ENCODE measurements around the gene BATF3. TPM values are rescaled to one million over a fixed set of nuclear protein-coding genes. Genes with fewer than 3 reads are reported as not detected.
A peak's percentile ranks its signal among the peaks of the same experiment; 100 is the strongest.
"Not testable (repeated sequence)": the region's sequence is repeated elsewhere in the genome, so short reads cannot be mapped to it uniquely, and the experiment has no call there.

BATF3 gene
- total and polyA plus RNA-seq, 2 donors, result 21.6 to 27.2 TPM

GRCh38 chr1:212713465-212714136 lies 14.0 kb upstream of the BATF3 start:
- Histone ChIP-seq H3K9me3 (ENCODE audit: control insufficient read depth in 2 of 2, insufficient read depth in 1 of 2, low read length in 1 of 2) (no peaks in the 10 kb centered on the region), H3K4me1 (ENCODE audit: control insufficient read depth in 2 of 2, insufficient read depth in 2 of 2, low read length in 2 of 2) (no peaks in the 10 kb centered on the region), H3K27me3 (ENCODE audit: control insufficient read depth in 2 of 2, insufficient read depth in 1 of 2, low read length in 1 of 2) (no peaks in the 10 kb centered on the region), H3K27ac (ENCODE audit: low read depth in 1 of 2, low read length in 1 of 2) (no peak overlapping the region), H3K36me3 (ENCODE audit: control insufficient read depth in 2 of 2, insufficient read depth in 2 of 2, low read length in 1 of 2) (no peaks in the 10 kb centered on the region), H3K4me3 (ENCODE audit: low read length in 2 of 2) (no peak overlapping the region)
- WGBS, result 96% methylated on average over 5 of the region's 5 CpGs
- DNase-seq (ENCODE audit: low read depth in 6 of 9, low spot score in 9 of 9), result no peak

DNA sequence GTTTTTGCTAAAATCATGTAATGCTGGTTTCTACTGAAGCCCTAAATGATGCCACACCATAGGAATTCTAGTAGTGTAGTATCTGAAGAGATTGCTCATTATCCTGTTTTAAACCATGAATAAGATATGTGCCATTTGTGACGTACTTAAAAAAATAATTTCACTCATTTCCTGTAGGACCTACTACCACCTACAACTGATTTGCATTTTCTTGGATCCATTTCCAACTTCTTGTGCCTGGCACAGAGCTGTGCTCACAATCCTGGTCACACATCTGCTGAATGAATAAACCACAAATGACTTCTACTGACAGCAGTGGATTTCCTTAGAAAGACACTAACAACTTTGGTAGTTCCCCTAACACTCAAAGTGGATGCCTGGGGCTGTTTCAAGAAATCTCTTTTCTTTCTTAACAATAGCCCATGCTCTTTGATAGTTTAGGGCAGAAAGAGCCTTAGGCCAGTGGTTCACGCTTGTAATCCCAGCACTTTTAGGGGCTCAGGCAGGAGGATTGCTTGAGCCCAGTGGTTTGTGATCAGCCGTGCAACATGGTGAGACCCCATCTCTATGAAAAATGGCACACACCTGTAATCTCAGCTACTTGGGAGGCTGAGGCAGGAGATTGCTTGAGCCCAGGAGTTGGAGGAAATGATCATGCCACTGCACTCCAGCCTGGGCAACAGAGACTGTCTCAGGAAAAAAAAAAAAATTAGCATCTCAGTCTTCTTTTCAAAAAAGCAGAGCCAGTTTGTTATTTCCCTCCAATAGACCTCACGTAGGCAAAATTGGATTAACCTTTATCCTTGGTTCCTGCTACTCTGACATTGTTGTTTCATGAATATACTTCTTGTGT lies 13.0 kb upstream of the BATF3 start:
- no peak overlapping the region for H3K4me3 ChIP-seq (ENCODE audit: low read length in 2 of 2)
- WGBS, result 81% methylated on average over 4 of the region's 4 CpGs
- no peak overlapping the region for H3K27ac ChIP-seq (ENCODE audit: low read depth in 1 of 2, low read length in 1 of 2)
- H3K27me3 ChIP-seq (ENCODE audit: control insufficient read depth in 2 of 2, insufficient read depth in 1 of 2, low read length in 1 of 2), result no peaks in the 10 kb centered on the region
- no peaks in the 10 kb centered on the region for H3K9me3 ChIP-seq (ENCODE audit: control insufficient read depth in 2 of 2, insufficient read depth in 1 of 2, low read length in 1 of 2)
- no peaks in the 10 kb centered on the region for H3K36me3 ChIP-seq (ENCODE audit: control insufficient read depth in 2 of 2, insufficient read depth in 2 of 2, low read length in 1 of 2)
- no peaks in the 10 kb centered on the region for H3K4me1 ChIP-seq (ENCODE audit: control insufficient read depth in 2 of 2, insufficient read depth in 2 of 2, low read length in 2 of 2)
- no peak for DNase-seq (ENCODE audit: low read depth in 6 of 9, low spot score in 9 of 9)

GRCh38 chr1:212711974-212712373 lies 12.3 kb upstream of the BATF3 start:
- H3K9me3 ChIP-seq (ENCODE audit: control insufficient read depth in 2 of 2, insufficient read depth in 1 of 2, low read length in 1 of 2); H3K4me3 ChIP-seq (ENCODE audit: low read length in 2 of 2); H3K36me3 ChIP-seq (ENCODE audit: control insufficient read depth in 2 of 2, insufficient read depth in 2 of 2, low read length in 1 of 2); H3K27ac ChIP-seq (ENCODE audit: low read depth in 1 of 2, low read length in 1 of 2); H3K27me3 ChIP-seq (ENCODE audit: control insufficient read depth in 2 of 2, insufficient read depth in 1 of 2, low read length in 1 of 2); H3K4me1 ChIP-seq (ENCODE audit: control insufficient read depth in 2 of 2, insufficient read depth in 2 of 2, low read length in 2 of 2); DNase-seq (ENCODE audit: low read depth in 6 of 9, low spot score in 9 of 9): not testable (repeated sequence)
- WGBS, result 98% methylated on average over 8 of the region's 8 CpGs

- H3K27ac ChIP-seq (ENCODE audit: low read depth in 1 of 2, low read length in 1 of 2), result no peak overlapping the region
- no peaks in the 10 kb centered on the region for H3K27me3 ChIP-seq (ENCODE audit: control insufficient read depth in 2 of 2, insufficient read depth in 1 of 2, low read length in 1 of 2)
- H3K36me3 ChIP-seq (ENCODE audit: control insufficient read depth in 2 of 2, insufficient read depth in 2 of 2, low read length in 1 of 2), result no peaks in the 10 kb centered on the region
- H3K9me3 ChIP-seq (ENCODE audit: control insufficient read depth in 2 of 2, insufficient read depth in 1 of 2, low read length in 1 of 2), result no peaks in the 10 kb centered on the region
- DNase-seq (ENCODE audit: low read depth in 6 of 9, low spot score in 9 of 9), result no peak
- WGBS, result 72% methylated on average over 6 of the region's 6 CpGs
- H3K4me1 ChIP-seq (ENCODE audit: control insufficient read depth in 2 of 2, insufficient read depth in 2 of 2, low read length in 2 of 2), result no peaks in the 10 kb centered on the region
- no peak overlapping the region for H3K4me3 ChIP-seq (ENCODE audit: low read length in 2 of 2)
Measured at GRCh38 chr1:212710566-212710965, 10.9 kb upstream of the BATF3 start.

- H3K36me3 ChIP-seq (ENCODE audit: control insufficient read depth in 2 of 2, insufficient read depth in 2 of 2, low read length in 1 of 2), result no peaks in the 10 kb centered on the region
- no peaks in the 10 kb centered on the region for H3K9me3 ChIP-seq (ENCODE audit: control insufficient read depth in 2 of 2, insufficient read depth in 1 of 2, low read length in 1 of 2)
- H3K27ac ChIP-seq (ENCODE audit: low read depth in 1 of 2, low read length in 1 of 2), result no peak overlapping the region
- peaks cover 13 to 36% of the 10 kb centered on the region in 2 donors for H3K27me3 ChIP-seq (ENCODE audit: control insufficient read depth in 2 of 2, insufficient read depth in 1 of 2, low read length in 1 of 2)
- H3K4me3 ChIP-seq (ENCODE audit: low read length in 2 of 2), result no peak overlapping the region
- no peak for DNase-seq (ENCODE audit: low read depth in 6 of 9, low spot score in 9 of 9)
- 94% methylated on average over 9 of the region's 9 CpGs for WGBS
- peaks cover 4 to 18% of the 10 kb centered on the region in 2 donors for H3K4me1 ChIP-seq (ENCODE audit: control insufficient read depth in 2 of 2, insufficient read depth in 2 of 2, low read length in 2 of 2)
Measured at GRCh38 chr1:212703991-212704564, 4.4 kb upstream of the BATF3 start.

DNA sequence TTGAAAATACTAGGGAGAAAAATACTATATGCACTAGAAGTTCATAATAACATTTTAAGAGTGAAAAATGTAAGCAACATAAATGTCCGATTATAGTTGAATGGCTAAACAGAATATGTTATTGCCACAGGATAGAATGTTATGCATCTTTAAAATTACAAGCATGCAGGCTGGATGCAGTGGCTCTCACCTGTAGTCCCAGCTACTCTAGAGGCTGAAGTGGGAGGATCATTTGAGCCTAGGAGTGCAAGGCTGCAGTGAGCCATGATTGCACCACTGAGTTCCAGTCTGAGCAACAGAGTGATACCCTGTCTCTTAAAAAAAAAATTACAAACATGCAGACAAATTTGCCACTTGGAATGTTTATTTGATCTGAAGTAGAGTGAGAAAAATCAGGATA lies 3.0 kb upstream of the BATF3 start:
- Histone ChIP-seq H3K4me1 (ENCODE audit: control insufficient read depth in 2 of 2, insufficient read depth in 2 of 2, low read length in 2 of 2) (peaks cover 11 to 26% of the 10 kb centered on the region in 2 donors), H3K9me3 (ENCODE audit: control insufficient read depth in 2 of 2, insufficient read depth in 1 of 2, low read length in 1 of 2) (no peaks in the 10 kb centered on the region), H3K27ac (ENCODE audit: low read depth in 1 of 2, low read length in 1 of 2) (no peak overlapping the region), H3K36me3 (ENCODE audit: control insufficient read depth in 2 of 2, insufficient read depth in 2 of 2, low read length in 1 of 2) (no peaks in the 10 kb centered on the region), H3K4me3 (ENCODE audit: low read length in 2 of 2) (no peak overlapping the region), H3K27me3 (ENCODE audit: control insufficient read depth in 2 of 2, insufficient read depth in 1 of 2, low read length in 1 of 2) (peaks cover 19 to 50% of the 10 kb centered on the region in 2 donors)
- DNase-seq (ENCODE audit: low read depth in 6 of 9, low spot score in 9 of 9), result no peak
- WGBS, result 91% methylated on average over 1 of the region's 1 CpG

- whole genome bisulfite sequencing, result 85% methylated on average over 1 of the region's 1 CpG
Measured at GRCh38 chr1:212701910-212702309, 2.3 kb upstream of the BATF3 start.

DNA sequence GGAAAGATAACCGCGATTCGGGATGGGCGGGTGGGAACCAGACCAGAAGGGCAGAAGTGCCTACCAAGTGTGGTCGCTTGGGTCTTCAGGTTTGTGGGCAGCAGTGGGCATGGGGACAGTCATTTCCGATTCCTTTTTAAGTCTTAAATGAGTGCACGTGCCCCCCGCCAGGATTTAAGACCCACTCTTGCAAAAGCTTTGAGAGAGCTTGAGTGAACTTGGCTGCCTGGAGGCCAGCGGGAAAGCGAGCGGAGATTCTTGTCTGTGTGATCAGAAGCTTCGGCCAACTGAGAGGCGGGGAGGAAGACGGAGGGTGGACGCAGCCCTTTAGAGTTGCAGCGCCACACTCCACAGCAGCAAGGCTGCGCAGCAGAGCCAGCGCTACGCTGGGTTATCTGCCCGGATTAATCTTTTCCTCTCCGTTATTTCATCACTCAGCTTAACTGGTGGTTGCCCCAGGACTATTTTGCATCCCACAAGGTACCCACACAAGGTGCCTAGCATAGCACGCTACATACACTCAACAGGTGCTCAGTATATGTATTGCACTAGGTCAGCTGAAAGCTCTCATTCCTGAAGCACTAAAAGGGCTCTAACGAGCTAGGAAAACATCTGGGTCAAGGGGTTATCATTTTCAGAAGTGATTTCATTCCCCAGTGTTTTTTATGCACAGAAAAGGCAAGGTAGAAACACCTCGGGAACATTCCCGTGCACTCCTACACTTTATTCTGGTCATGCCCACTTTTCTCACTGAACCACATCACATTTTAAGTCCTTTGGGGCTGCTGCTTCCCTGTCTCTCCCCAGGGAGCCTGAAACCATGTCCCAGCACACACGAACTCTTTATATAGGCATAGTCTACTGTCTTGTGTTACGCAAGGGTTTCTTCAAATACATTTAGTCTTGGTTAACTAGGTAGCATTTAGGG lies 1.5 kb upstream of the BATF3 start:
- Histone ChIP-seq H3K27ac (ENCODE audit: low read depth in 1 of 2, low read length in 1 of 2) (no peak overlapping the region), H3K4me3 (ENCODE audit: low read length in 2 of 2) (peak overlapping the region; percentile 43 to 52), H3K4me1 (ENCODE audit: control insufficient read depth in 2 of 2, insufficient read depth in 2 of 2, low read length in 2 of 2) (peaks cover 11 to 26% of the 10 kb centered on the region in 2 donors), H3K36me3 (ENCODE audit: control insufficient read depth in 2 of 2, insufficient read depth in 2 of 2, low read length in 1 of 2) (no peaks in the 10 kb centered on the region), H3K9me3 (ENCODE audit: control insufficient read depth in 2 of 2, insufficient read depth in 1 of 2, low read length in 1 of 2) (no peaks in the 10 kb centered on the region), H3K27me3 (ENCODE audit: control insufficient read depth in 2 of 2, insufficient read depth in 1 of 2, low read length in 1 of 2) (peaks cover 19 to 61% of the 10 kb centered on the region in 2 donors)
- 19% methylated on average over 27 of the region's 27 CpGs for WGBS
- DNase-seq (ENCODE audit: low read depth in 6 of 9, low spot score in 9 of 9), result peak in 1 of 9 donors; percentile 23

More at GRCh38 chr1:212701910-212702309, 2.3 kb upstream of the BATF3 start:
- Histone ChIP-seq H3K27me3 (ENCODE audit: control insufficient read depth in 2 of 2, insufficient read depth in 1 of 2, low read length in 1 of 2) (peaks cover 19 to 58% of the 10 kb centered on the region in 2 donors), H3K9me3 (ENCODE audit: control insufficient read depth in 2 of 2, insufficient read depth in 1 of 2, low read length in 1 of 2) (no peaks in the 10 kb centered on the region), H3K4me3 (ENCODE audit: low read length in 2 of 2) (no peak overlapping the region), H3K36me3 (ENCODE audit: control insufficient read depth in 2 of 2, insufficient read depth in 2 of 2, low read length in 1 of 2) (no peaks in the 10 kb centered on the region), H3K4me1 (ENCODE audit: control insufficient read depth in 2 of 2, insufficient read depth in 2 of 2, low read length in 2 of 2) (peaks cover 11 to 26% of the 10 kb centered on the region in 2 donors), H3K27ac (ENCODE audit: low read depth in 1 of 2, low read length in 1 of 2) (no peak overlapping the region)
- DNase-seq (ENCODE audit: low read depth in 6 of 9, low spot score in 9 of 9), result no peak
